Medulla oblongata (tissue), 1 donor: ENCODE measurements around the gene CYTH1.
"Not testable (repeated sequence)": the region's sequence is repeated elsewhere in the genome, so short reads cannot be mapped to it uniquely, and the experiment has no call there.

Source experiments
- DNase-seq: peaks from one replicate; pipeline ENCODE4 v3.0.0-alpha.2; 2015; ENCODE audit errors: extremely low spot score

CYTH1 gene

GRCh38 chr17:78759969-78760352 lies 22.1 kb downstream of the CYTH1 start:
- DNase-seq, result no peak

DNA sequence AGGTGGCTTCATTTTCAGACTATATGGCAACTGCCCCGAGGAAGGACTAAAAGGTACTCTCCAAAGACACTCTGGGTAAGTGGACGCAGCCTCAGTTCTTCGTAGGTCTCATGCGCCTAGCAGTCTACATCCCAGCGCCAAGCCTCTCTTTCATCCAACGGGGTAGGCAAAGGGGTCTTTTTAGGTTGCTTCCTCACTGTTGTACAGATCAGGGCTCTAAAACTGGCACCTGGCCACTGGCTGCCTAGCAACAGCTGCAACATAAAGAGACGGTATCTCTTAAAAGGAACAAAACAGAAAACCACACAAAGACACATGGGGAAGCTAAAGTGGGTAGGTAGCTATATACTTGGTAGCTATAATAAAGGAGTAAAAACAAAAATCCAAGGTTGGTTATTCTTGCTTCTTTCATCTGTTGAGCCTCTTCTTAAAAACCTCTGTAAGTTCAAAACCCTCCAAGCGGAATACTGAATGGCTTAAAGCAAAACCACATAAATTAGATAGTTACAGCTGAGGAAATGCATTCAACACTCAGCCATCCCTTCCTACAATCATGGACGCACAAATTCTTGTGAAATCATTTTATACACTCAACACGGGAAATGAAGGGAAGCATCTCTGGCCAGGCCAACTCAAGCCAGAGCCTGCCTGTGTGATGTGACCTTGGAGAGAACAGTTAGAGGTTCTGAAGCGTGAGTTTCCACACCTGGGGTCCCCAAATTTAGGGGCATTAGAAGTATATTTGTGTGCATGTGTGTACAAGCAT lies 22.7 kb downstream of the CYTH1 start:
- peak; percentile 54 for DNase-seq

- DNase-seq, result no peak
Observed at GRCh38 chr17:78753316-78754250, 28.5 kb downstream of the CYTH1 start.

DNA sequence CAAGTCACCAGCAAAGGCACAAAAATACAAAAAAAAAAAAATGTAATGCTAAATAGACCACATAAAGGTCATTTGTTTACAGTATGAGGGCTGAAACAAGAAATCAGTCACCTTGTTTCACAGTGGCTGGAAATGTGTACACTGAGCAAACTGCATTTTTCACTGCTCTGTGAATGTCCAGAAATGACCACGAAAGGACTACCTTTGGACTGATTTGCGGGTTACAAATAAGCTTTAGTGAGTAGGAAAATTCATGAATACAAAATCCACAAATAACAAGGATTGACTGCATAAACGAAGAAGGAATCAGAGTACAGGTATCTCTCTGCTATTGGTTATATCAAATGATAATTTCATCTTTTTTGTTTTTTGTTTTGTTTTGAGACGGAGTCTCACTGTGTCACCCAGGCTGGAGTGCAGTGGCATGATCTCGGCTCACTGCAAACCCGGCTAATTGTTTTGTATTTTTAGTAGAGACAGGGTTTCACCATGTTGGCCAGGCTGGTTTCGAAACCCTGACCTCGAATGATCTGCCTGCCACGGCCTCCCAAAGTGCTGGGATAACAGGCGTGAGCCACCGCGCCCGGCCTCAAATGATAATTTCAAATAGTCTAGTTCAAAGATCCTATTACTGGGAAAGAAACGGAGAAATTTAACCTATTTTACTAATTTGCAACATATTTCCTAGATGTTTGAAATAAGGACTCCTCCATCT lies 30.5 kb downstream of the CYTH1 start:
- DNase-seq, result no peak

- DNase-seq, result not testable (repeated sequence)
Observed at GRCh38 chr17:78751000-78751399, 31.1 kb downstream of the CYTH1 start.

GRCh38 chr17:78748730-78749317 lies 33.2 kb downstream of the CYTH1 start:
- DNase-seq, result peak; percentile 82

GRCh38 chr17:78748048-78748729 lies 33.9 kb downstream of the CYTH1 start:
- no peak for DNase-seq

GRCh38 chr17:78747488-78747887 lies 34.6 kb downstream of the CYTH1 start:
- no peak for DNase-seq

DNA sequence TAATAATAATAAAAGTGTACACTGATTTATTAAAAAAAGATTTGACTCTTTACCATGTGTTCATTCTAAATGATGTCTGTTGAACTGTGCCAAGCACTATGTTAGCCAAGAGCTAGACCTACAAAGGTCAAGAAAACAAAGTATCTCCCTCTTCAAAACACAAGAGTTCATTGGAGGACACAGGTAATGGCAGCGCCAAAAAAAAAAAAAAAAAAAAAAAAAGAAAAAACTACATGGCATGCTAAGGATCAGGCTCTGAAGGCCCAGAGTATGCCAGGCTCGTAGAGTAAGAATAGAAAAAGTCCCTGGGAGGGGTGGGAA lies 35.2 kb downstream of the CYTH1 start:
- DNase-seq, result no peak

DNA sequence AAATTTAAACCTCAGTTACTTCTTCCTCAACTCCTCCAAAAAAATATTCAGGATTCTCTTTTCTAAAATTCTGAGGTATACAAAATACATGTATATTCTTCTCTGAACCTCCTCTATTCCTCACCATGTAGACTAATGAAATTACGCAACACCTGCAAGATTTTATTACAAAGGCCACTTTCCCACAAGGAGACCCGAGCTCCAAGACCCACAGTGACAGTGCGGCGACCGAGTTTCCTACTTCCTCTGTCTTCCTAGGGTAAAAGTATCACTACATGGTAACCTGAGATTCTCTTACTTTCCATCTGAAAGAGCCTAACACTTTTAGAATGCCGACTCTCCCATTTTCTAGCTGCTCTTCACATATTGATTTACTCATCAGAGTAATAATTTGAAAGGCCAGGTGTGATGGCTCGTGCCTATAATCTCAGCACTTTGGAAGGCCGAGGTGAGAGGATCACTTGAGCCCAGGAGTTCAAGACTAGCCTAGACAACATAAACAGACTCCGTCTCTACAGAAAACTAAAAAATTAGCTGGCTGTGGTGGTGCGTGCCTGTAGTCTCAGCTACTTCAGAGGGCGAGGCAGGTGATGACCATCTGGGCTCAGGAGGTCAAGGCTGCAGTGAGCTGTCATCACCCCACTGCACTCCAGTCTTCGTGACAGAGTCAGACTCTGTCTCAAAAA lies 35.7 kb downstream of the CYTH1 start:
- DNase-seq, result no peak

GRCh38 chr17:78745407-78746088 lies 36.5 kb downstream of the CYTH1 start:
- DNase-seq, result peak; percentile 67

DNA sequence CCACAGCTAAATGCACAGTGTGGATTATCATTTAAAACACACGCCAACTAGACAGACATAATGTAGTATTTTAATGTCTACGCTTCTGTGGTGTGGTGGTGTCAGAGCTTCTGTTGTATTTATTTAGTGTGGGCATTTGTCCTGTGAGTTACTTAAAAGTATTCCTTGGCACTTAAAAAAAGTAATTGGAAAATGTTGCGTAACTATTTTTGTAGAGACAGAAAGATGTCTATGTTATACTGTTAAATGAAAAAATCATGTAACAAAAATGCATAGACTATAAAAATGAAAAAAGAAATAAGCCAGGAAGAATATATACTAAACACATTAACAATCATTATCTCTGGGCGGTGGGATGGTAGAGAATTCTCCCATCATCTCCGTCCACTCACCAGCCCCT lies 39.2 kb downstream of the CYTH1 start:
- no peak for DNase-seq

DNA sequence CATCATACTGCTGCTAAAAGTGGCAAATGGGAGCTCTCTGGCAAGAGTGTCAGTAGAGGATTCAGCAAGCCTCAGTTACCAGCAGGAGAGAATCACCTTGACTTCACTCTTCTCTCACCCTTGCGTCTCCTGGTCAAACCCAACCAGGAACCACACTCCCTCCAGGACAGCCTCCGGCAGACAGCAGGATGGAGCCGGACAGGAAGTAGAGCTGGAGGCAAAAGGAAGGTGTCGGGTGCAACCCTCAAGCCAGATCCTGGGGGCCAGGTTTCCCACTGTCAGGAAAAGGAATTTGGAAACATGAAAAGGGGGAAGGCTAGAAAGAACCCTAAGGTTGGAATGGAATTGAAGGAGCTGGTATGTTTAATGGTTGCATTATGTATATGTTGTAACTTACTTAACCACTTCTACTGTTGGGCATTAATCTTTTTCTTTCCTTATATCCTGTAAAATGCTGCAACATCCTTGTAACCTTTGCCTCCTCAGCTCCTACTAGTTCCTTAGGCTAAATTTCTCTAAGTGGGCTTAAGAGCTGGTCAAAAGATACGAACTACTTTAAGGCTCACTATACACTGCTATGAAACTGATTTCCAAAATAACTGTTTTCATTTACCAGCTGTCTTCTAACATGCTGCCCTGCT lies 40.3 kb downstream of the CYTH1 start:
- DNase-seq, result no peak

DNA sequence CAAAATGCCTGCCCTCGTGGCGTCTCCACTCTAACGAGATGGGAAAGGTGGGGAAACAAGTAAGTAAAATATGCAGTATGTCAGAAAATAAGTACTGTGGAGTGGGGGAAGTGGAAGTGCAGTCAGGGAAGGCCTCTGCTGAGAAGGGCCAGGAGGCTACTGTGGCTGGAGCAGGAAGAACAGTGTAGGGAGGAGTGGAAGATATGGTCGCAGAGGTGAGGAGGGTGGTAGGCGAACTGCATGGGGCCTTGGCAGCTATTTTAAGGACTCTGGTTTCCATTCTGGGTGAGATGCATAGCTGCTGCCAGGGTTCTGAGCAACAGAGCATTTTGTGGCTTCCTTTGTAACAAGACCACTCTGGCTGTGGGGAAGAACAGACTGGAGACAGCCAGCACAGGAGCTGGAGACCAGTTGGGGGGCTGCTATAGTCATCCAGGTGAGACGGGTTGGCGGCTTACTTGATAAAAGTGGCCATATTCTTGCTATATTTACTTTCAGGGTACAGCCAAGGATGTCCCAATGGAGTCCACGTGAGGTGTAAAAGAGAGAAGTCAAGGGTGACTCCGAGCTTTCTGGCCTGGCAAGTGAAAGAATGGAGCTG lies 42.6 kb downstream of the CYTH1 start:
- no peak for DNase-seq

- DNase-seq, result no peak
Observed at GRCh38 chr17:78738698-78739097, 43.4 kb downstream of the CYTH1 start.

- DNase-seq, result no peak
Observed at GRCh38 chr17:78738278-78738677, 43.8 kb downstream of the CYTH1 start.

GRCh38 chr17:78737332-78737731 lies 44.7 kb downstream of the CYTH1 start:
- no peak for DNase-seq

DNA sequence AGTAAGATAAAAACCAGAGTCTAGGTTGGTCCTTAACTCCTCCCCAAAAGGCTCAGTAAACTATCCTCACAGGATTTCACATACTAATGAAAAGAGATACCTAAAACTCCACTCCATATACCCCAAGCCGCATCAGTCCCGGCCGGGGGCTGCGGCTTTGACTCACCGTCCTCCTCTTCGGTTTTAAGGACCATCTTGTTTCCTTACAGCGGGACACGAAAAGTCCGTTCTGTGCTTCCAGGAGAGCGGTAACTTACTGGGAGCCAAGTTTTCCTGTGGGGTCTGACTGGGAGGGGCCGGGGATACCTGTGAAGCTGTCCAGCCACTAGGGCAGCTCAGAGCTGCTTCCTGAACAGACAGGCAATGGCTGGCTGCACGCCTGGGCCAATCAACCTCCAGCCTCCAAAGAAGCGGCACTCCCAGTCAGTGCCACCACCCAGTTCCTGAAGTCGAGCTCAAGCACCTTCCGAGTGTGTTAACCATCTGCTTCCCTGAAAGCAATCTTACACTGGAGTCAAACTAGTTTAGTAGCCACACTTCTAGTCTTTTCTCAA lies 45.5 kb downstream of the CYTH1 start:
- DNase-seq, result peak; percentile 52
